BE2C (cell line): ENCODE data around the gene PEX16.

Experiments used
- DNase-seq: peaks from one replicate; pipeline ENCODE4 v3.0.0-alpha.2; 2020
- H3K27me3 ChIP-seq: fragments of 250-450 bp; sonication (Bioruptor Pico); 2 replicates; pipeline ENCODE4 v1.5.1; 2020; ENCODE audit warnings: mild to moderate bottlenecking
- H3K36me3 ChIP-seq: fragments of 250-450 bp; sonication (Bioruptor Pico); 2 replicates; pipeline ENCODE4 v1.5.1; 2020; ENCODE audit warnings: mild to moderate bottlenecking
- H3K4me1 ChIP-seq: fragments of 250-450 bp; sonication (Bioruptor Pico); 2 replicates; pipeline ENCODE4 v1.5.1; 2020
- H3K4me3 ChIP-seq: 2 replicates; pipeline ENCODE4 v1.5.1; 2011; ENCODE audit warnings: low read depth, low read length
- H3K9me3 ChIP-seq: fragments of 250-450 bp; sonication (Bioruptor Pico); 2 replicates; pipeline ENCODE4 v1.5.1; 2020
- CTCF ChIP-seq: IDR thresholded peaks from 2 replicates; pipeline ENCODE4 v1.5.1; 2012; ENCODE audit warnings: mild to moderate bottlenecking, low read depth, low read length

PEX16 gene

GRCh38 chr11:45886816-45887520 is 30.7 kb downstream of the PEX16 start:
- no peak for TF ChIP-seq CTCF
- no peaks in the 10 kb centered on the region for H3K27me3 ChIP-seq
- H3K36me3 ChIP-seq, result peaks cover 3% of the 10 kb centered on the region; the same call in 1 of the 2 replicates
- H3K9me3 ChIP-seq, result no peaks in the 10 kb centered on the region
- H3K4me1 ChIP-seq, result peaks cover 13% of the 10 kb centered on the region
- no peak for DNase-seq
- peak overlapping the region; percentile 74 for H3K4me3 ChIP-seq

- H3K4me1 ChIP-seq, result peaks cover 15% of the 10 kb centered on the region
- no peaks in the 10 kb centered on the region for H3K27me3 ChIP-seq
- H3K4me3 ChIP-seq, result peak overlapping the region; percentile 74
- no peaks in the 10 kb centered on the region for H3K9me3 ChIP-seq
- TF ChIP-seq CTCF, result no peak
- DNase-seq, result no peak
- H3K36me3 ChIP-seq, result peaks cover 3% of the 10 kb centered on the region; the same call in 1 of the 2 replicates
Observed at GRCh38 chr11:45885921-45886721, 31.6 kb downstream of the PEX16 start.

- Histone ChIP-seq H3K36me3 (peaks cover 3% of the 10 kb centered on the region; the same call in 1 of the 2 replicates), H3K9me3 (no peaks in the 10 kb centered on the region), H3K4me1 (peaks cover 15% of the 10 kb centered on the region), H3K4me3 (peak within 1 kb of the TSS; percentile 74), H3K27me3 (no peaks in the 10 kb centered on the region)
- no peak for TF ChIP-seq CTCF
- peak; percentile 67 for DNase-seq
Observed at GRCh38 chr11:45885274-45885920, 32.3 kb downstream of the PEX16 start, which contains the start of gene MAPK8IP1. Gene MAPK8IP1 (plus strand): TSS chr11:45885651. CDS start chr11:45885821, 170 bp downstream.

GRCh38 chr11:45884596-45885185 is 33.0 kb downstream of the PEX16 start:
- Histone ChIP-seq H3K27me3 (no peaks in the 10 kb centered on the region), H3K4me3 (no peak overlapping the region), H3K4me1 (peaks cover 18% of the 10 kb centered on the region), H3K36me3 (peaks cover 3% of the 10 kb centered on the region; the same call in 1 of the 2 replicates), H3K9me3 (no peaks in the 10 kb centered on the region)
- DNase-seq, result no peak
- TF ChIP-seq CTCF, result no peak

- TF ChIP-seq CTCF, result no peak
- Histone ChIP-seq H3K27me3 (no peaks in the 10 kb centered on the region), H3K4me1 (peaks cover 20% of the 10 kb centered on the region), H3K4me3 (no peak overlapping the region), H3K36me3 (peaks cover 9% of the 10 kb centered on the region; the same call in 1 of the 2 replicates), H3K9me3 (no peaks in the 10 kb centered on the region)
- DNase-seq, result peak; percentile 67
Observed at GRCh38 chr11:45881708-45882368, 35.8 kb downstream of the PEX16 start.
